ACHN (cell line): ENCODE measurements around the gene ZNF292.
"Not testable (repeated sequence)": the region's sequence is repeated elsewhere in the genome, so short reads cannot be mapped to it uniquely, and the experiment has no call there.

Experiments
- DNase-seq: peaks from one replicate; pipeline ENCODE4 v3.0.0-alpha.2; 2015
- in situ Hi-C: cut with HindIII; loops from 2 replicates; pipeline ENCODE4 v1.10.0; 2017; ENCODE audit warnings: low sequenced_read_pairs, low pct_ligation_motif_present, low pct_unique_long_range_greater_than_20kb

ZNF292 gene

DNA sequence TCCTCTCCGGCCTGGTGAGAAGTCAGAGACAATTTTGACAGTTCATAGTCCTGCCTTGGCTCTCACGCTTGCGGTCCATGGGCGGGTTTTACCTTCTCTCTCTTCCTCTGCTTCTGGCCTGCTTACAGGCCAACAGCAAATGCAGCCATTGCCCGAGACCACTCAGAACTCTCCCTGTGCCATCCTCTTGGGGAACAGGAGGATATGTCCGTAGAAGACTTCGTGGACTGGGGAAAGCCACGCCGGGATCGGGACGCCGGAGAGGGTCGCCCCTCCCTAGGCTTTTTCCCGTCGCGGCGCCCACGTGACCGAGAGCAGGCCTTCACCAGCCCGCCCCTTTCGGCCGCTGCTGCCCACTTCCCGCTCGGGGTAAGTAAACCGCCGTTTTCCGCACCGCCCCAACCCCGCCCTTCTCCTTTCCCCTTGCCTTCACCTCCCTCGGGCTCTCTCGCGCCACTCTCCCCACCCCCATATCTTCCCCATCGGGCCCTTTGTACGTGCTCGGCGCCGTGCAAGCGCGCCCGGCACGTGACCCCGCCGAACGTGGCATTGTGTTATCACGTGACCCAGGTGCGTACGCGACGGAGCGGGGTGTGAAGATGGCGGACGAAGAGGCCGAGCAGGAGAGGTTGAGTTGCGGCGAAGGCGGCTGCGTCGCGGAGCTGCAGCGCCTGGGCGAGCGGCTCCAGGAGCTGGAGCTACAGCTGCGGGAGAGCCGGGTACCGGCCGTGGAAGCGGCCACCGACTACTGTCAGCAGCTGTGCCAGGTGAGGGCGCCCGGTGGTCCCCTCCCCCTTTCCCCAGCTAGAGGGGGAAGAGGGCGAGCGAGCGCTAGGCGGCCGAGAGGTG is at the start of gene ZNF292:
TSS of gene ZNF292 (plus strand) at position 573 of the 849 bp plus-strand sequence. CDS start at position 600, 27 bp downstream.
- in situ Hi-C loops = no loop called here
- DNase-seq = peak; percentile 93

GRCh38 chr6:87105823-87106222 is 49.5 kb upstream of the ZNF292 start:
- in situ Hi-C loops = no loop called here
- DNase-seq = no peak

GRCh38 chr6:87110636-87111035 is 44.7 kb upstream of the ZNF292 start:
- in situ Hi-C loops = no loop called here
- DNase-seq = no peak

DNA sequence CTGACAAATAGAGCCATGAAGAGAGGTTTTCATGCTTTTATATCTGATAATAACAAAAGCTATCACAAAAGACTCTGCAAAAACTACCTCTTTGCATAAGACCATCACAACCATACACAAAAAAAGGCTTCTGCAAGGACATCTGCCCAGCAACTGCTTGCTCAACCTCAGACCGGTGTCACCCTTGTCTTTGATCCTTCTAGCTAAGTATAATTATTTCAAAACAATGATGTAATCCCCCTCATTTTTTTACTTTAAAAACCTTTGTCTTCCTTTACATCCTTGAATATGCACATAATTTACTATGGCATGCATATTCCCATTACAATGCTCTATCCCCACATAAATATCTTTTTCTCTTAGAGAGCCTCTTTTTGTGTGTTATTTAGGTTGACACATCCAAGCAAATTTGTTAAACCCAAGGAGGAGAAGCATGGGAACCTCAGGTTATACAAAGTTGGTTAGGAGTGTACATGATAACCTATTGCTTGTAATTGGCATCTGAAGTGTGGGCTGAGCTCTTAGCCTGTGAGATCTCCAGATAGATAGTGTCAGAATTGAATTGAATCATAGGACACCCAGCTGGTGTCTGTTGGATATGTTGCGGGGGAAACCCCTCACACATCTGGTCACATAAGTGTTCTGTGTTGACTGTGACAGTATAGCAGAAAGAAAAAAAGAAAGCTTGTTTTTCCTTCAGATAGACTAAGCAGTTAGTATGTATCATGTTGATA is 39.8 kb upstream of the ZNF292 start:
- no peak for DNase-seq
- in situ Hi-C loops = no loop called here

DNA sequence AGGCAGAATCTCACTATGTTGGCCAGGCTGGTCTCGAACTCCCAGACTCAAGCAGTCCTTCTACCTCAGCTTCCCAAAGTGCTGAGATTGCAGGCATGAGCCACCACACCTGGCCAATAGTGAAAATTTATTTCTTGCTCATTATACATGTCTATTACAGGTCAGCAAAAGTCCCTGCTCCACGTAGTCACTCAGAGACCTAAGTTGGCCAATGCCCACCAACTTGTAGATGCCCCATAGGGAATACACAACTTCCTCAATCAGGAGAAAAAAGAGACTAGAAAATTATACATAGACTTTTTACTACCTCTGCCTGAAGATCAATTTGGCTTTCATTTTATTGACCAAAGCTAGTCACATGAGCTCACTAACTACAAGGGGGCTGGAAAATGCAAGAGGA is 38.4 kb upstream of the ZNF292 start:
- DNase-seq = no peak
- in situ Hi-C loops = no loop called here

DNA sequence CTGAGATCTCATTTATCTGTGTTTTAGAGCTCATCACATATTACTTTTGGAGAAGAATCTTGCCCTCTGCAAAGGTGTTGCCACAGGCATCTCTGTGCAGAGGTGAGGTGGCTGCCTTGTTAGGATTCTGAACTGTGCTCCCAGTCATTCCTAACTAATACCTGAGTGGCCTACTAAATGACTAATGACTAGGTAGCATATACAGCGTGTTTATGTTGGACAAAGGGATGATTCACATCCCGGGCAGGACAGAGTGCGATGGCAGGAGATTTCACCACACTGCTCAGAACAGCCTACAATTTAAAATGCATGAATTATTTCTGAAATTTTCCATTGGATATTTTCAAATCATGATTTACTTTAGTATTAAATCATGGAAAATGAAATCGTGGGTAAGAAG is 37.3 kb upstream of the ZNF292 start:
- in situ Hi-C loops = no loop called here
- no peak for DNase-seq

- no peak for DNase-seq
- in situ Hi-C loops = no loop called here
Measured at GRCh38 chr6:87122477-87122876, 32.9 kb upstream of the ZNF292 start.

GRCh38 chr6:87124074-87124473 is 31.3 kb upstream of the ZNF292 start:
- in situ Hi-C loops = no loop called here
- no peak for DNase-seq

GRCh38 chr6:87126501-87126900 is 28.9 kb upstream of the ZNF292 start:
- in situ Hi-C loops = no loop called here
- DNase-seq = no peak

GRCh38 chr6:87127737-87128136 is 27.6 kb upstream of the ZNF292 start:
- DNase-seq = no peak
- in situ Hi-C loops = no loop called here

GRCh38 chr6:87136963-87137362 is 18.4 kb upstream of the ZNF292 start:
- DNase-seq = no peak
- in situ Hi-C loops = no loop called here

GRCh38 chr6:87139236-87139635 is 16.1 kb upstream of the ZNF292 start:
- DNase-seq = peak; percentile 53
- in situ Hi-C loops = no loop called here

GRCh38 chr6:87139927-87140326 is 15.4 kb upstream of the ZNF292 start:
- DNase-seq, in situ Hi-C loops: not testable (repeated sequence)

- in situ Hi-C loops = no loop called here
- no peak for DNase-seq
Measured at GRCh38 chr6:87146363-87146762, 9.0 kb upstream of the ZNF292 start.

DNA sequence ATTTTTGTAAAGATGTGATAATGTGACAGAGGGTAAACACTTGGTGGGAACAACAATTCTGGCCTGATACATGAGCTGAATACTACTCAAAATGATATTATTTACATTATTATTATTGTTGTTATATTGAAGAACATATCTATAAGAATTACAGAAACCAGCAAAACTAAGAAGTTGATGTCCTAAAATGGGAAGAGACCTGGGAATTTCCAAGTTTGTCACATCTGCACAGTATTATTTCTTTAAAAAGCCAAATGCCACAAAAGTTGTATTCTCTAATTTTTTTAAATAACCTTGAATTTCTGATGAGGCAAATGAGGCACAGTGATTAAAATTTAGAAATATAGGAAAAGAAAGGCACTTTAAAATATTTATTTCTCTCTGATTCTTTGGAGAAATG is 5.0 kb upstream of the ZNF292 start:
- DNase-seq = no peak
- in situ Hi-C loops = no loop called here

DNA sequence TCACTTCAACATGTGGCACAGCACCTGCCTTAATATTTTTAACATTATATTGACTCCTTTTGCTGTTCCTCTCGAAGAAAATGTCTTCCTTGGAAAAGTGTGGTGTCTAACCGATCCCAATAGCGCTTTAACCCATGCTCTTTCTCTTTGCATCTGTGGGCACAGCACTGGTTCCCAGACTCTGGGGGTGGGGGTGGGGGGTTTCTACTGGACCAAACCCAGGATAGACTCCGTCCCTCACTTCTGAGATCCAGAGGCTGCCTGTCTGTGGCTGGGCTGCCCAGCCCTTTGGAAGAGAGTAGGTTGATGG is 3.9 kb upstream of the ZNF292 start:
- in situ Hi-C loops = no loop called here
- no peak for DNase-seq

DNA sequence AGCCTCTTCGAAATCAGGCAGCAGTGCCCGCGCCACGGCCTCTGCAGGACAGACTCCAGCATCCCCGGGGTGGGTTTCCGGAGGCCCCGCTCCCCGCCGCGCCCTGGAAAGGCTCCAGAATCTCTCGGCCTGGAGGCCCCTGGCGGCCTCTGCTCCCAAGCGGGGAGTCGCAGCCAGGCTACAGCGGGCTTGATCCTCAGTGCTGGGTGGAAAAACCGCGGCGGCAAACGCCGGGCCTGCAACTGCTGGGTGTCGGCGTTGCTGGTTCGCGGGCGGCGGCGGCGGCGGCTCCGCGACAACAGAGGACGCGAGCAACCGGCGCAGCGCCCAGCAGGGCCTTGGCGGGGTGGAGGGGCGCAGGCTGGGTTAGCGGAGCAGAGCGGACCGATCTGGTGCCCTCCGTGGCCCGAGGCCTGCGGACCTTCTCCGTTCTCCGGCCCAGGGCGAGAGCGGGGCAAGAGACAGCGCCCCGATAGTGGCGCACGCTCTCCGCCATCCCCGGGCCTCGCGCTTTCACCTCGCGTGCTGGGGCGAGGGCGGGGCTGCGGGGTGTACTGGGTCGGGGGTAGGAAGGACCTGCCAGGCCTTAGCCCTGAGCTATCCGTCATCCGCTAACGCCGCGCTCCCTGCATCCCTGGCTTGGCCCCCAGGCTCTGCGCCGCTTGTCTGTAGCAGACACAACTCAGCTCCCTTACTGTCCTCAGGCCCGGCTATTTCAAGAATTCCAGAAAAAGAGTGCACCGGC is 3.4 kb upstream of the ZNF292 start:
- DNase-seq = no peak
- in situ Hi-C loops = no loop called here

DNA sequence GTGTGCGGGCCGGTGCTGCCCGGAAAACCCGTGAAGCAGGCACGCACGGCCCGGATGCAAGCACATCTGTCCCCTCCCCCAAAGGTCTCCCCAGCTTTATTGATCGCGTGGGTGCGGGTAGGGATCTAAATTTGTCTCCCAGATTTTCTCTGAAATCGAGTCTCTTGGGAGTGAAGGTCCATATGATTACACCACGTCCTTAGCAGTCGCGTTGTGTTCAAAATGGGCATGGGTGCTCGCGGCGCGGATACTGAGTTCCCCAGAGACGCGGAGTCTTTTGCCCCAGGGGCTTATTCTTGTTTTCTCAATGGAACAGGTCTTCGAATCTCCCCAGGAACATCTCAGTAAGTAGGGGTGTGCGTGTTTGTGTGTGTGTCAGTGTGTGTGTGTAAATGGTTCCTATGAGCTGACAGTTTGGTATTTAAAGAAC is 2.8 kb upstream of the ZNF292 start:
- in situ Hi-C loops = no loop called here
- no peak for DNase-seq

DNA sequence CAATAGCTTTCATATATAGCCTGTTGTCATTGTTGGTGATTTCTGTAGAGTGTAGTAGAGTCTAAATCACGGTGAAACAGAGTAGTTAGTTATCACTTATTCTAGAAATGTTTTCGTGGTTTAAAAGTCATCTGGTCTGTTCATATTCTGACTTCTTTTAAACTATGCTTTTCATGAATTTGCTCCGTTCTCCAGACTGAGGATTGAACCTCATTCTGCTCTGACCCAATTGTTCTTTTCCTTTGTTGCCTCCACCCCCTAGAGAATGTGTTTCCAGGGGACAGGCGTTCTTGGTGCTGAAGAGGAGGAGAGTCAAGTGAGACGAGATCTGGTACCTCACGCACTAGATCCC is 748 bp upstream of the ZNF292 start:
- in situ Hi-C loops = no loop called here
- DNase-seq = no peak
